Heart left ventricle (tissue), 16 donors: ENCODE data around the gene SST. TPM values are rescaled to one million over a fixed set of nuclear protein-coding genes. Genes with fewer than 3 reads are reported as not detected.

Source experiments
- ATAC-seq, 4 donors: fragments of 200-7000 bp; cut with Tn5 transposase; one replicate each; pipeline ENCODE4 v1.9.1; 2020 to 2022; ENCODE audit warnings: moderate library complexity in 4 of 4, mild to moderate bottlenecking in 3 of 4, moderate number of reproducible peaks in 1 of 4
- DNase-seq, 5 donors: peaks; one replicate each; pipeline ENCODE4 v3.0.0-alpha.2; 2020
- H3K27ac ChIP-seq, 12 donors: fragments of 200-600 bp; sonication (generic) in 4 of 12; one replicate each; pipeline versions ENCODE4 v1.5.0 to v1.8.0; 2016 to 2022; ENCODE audit warnings: mild to moderate bottlenecking in 2 of 12
- H3K27me3 ChIP-seq, 9 donors: fragments of 200-600 bp; sonication (generic) in 2 of 9; one replicate each; pipeline versions ENCODE4 v1.5.1 to v1.8.0; 2016 to 2022; ENCODE audit warnings: mild to moderate bottlenecking in 3 of 9
- H3K36me3 ChIP-seq, 9 donors: fragments of 200-600 bp; sonication (generic) in 2 of 9; one replicate each; pipeline versions ENCODE4 v1.5.0 to v1.8.0; 2018 to 2022; ENCODE audit warnings: mild to moderate bottlenecking in 2 of 9
- H3K4me1 ChIP-seq, 12 donors: fragments of 200-600 bp; sonication (generic) in 4 of 12; one replicate each; pipeline versions ENCODE4 v1.5.0 to v1.8.0; 2016 to 2022; ENCODE audit warnings: mild to moderate bottlenecking in 3 of 12
- H3K4me3 ChIP-seq, 12 donors: fragments of 200-600 bp; sonication (generic) in 4 of 12; one replicate each; pipeline versions ENCODE4 v1.5.0 to v1.8.0; 2017 to 2022; ENCODE audit warnings: mild to moderate bottlenecking in 9 of 12, moderate library complexity in 4 of 12
- H3K9me3 ChIP-seq, 12 donors: fragments of 200-600 bp; sonication (generic) in 4 of 12; one replicate each; pipeline versions ENCODE4 v1.5.0 to v1.8.0; 2016 to 2022; ENCODE audit warnings: mild to moderate bottlenecking in 1 of 12
- POLR2A ChIP-seq, 2 donors: fragments of 450-650 bp; IDR thresholded peaks; one replicate each; pipeline ENCODE4 v1.6.1; 2017; ENCODE audit warnings: antibody characterized with exemption in 2 of 2, mild to moderate bottlenecking in 2 of 2, moderate library complexity in 2 of 2
- WGBS, 4 donors: extraction: QIAGEN DNeasy Blood & Tissue Kit in 2 of 4; methylation state at CpG; one replicate each; pipeline versions ENCODE4 v1.1.5 to v1.1.7; 2013 to 2018; 5-methylcytosine and 5-hydroxymethylcytosine counted together
- intact Hi-C, 10 donors: fragments of 100-400 bp; cut with DNase I; formaldehyde crosslinking; loops; one replicate each; pipeline versions ENCODE4 v1.11.1 to v1.14.2; 2022
- polyA plus RNA-seq, 2 donors: library from polyadenylated mRNA; stranded (reverse); fragments of 200-250 nt; gene quantifications; one replicate each; pipeline ENCODE4 v1.2.3, GENCODE V29; 2013
- total RNA-seq, 9 donors: library from RNA; depleted of rRNA in 2 of 9; stranded (reverse); fragments of >200 nt in 2 of 9; fragmentation: NEBNext Ultra II Directional in 3 of 9; extraction: Animal tissue kit (Norgen Biotek cat#: 25700) in 3 of 9; gene quantifications; one replicate each; pipeline versions ENCODE4 v1.1.0 to v1.2.4, GENCODE V29; 2016 to 2023
- TF ChIP-seq, protein P1 (sequence below), 12 donors: fragments of 200-600 bp; sonication (generic) in 4 of 12; IDR thresholded peaks; one replicate each; pipeline versions ENCODE4 v1.5.0 to v1.8.0; 2018 to 2022; ENCODE audit warnings: antibody characterized with exemption in 12 of 12, mild to moderate bottlenecking in 5 of 12
- donor health status: ischemic (EF 13 %, LVEDD 7.1; RV severe dilation, severe dysfunction).
- donor health status: healthy with polysubstance abuse.
- donor health status: DM: no; HTN: yes; CAD: no.
- donor health status: DM: no; HTN: no; CAD: no.
- donor health status: ischemic (EF 25% LVEDD 6.9; RV normal size, moderate dysfunction).
- donor health status: ischemic (EF 25% LVEDD 5.7; RV mildly dilated, moderate dysfunction).
- donor health status: healthy.
- donor health status: DM: yes; HTN: yes; CAD: no.
- donor health status: ischemic (EF 35%, LVEDD 5.7; RV mildly dilated, moderate dysfunction).
- donor health status: nonischemic (EF 11% LVEDD 7.7; RV severe dilation, severe dysfunction).
- donor health status: DM: yes; HTN: yes; CAD: no.
- donor health status: PGD.
- donor health status: ischemic (EF 29% LVEDD 5.4; RV normal size, mild dysfunction).
- donor health status: nonischemic (EF 23%, LVEDD 6.1; RV moderate dilation, normal function).

SST gene
- total and polyA plus RNA-seq, 11 donors = not detected

- ATAC-seq (no peak), DNase-seq (no peak)
- Histone ChIP-seq H3K27me3 (no peaks in the 10 kb centered on the region), H3K4me3 (no peak overlapping the region), H3K36me3 (no peaks in the 10 kb centered on the region), H3K4me1 (peaks cover 0 to 2% (median 0%) of the 10 kb centered on the region in 12 donors), H3K27ac (no peak overlapping the region), H3K9me3 (peaks cover 0 to 16% (median 2%) of the 10 kb centered on the region in 12 donors)
- intact Hi-C loops = no loop called here
- no peak for TF ChIP-seq POLR2A (IDR thresholded peaks at IDR 0.05)
- TF ChIP-seq, protein P1, sequence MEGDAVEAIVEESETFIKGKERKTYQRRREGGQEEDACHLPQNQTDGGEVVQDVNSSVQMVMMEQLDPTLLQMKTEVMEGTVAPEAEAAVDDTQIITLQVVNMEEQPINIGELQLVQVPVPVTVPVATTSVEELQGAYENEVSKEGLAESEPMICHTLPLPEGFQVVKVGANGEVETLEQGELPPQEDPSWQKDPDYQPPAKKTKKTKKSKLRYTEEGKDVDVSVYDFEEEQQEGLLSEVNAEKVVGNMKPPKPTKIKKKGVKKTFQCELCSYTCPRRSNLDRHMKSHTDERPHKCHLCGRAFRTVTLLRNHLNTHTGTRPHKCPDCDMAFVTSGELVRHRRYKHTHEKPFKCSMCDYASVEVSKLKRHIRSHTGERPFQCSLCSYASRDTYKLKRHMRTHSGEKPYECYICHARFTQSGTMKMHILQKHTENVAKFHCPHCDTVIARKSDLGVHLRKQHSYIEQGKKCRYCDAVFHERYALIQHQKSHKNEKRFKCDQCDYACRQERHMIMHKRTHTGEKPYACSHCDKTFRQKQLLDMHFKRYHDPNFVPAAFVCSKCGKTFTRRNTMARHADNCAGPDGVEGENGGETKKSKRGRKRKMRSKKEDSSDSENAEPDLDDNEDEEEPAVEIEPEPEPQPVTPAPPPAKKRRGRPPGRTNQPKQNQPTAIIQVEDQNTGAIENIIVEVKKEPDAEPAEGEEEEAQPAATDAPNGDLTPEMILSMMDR (IDR thresholded peaks at IDR 0.05) = no peak
Observed at GRCh38 chr3:187636528-187636927, 33.7 kb downstream of the SST start.

- no peak for ATAC-seq
- WGBS, 4 donors = 72 to 85% (median 80%) methylated on average over 3 of the region's 3 CpGs
Observed at GRCh38 chr3:187630404-187630803, 39.8 kb downstream of the SST start.

GRCh38 chr3:187629711-187630110 lies 40.5 kb downstream of the SST start:
- DNase-seq = no peak
- ATAC-seq = no peak
- H3K27me3 ChIP-seq = peaks cover 0 to 4% (median 0%) of the 10 kb centered on the region in 9 donors
- intact Hi-C loops = no loop called here
- H3K9me3 ChIP-seq = peaks cover 0 to 8% (median 2%) of the 10 kb centered on the region in 12 donors
- no peak overlapping the region for H3K27ac ChIP-seq
- TF ChIP-seq, protein P1 (IDR thresholded peaks at IDR 0.05) = no peak
- no peak for TF ChIP-seq POLR2A (IDR thresholded peaks at IDR 0.05)
- H3K36me3 ChIP-seq = no peaks in the 10 kb centered on the region
- WGBS, 4 donors = 86 to 90% (median 88%) methylated on average over 4 of the region's 4 CpGs
- H3K4me1 ChIP-seq = no peaks in the 10 kb centered on the region
- H3K4me3 ChIP-seq = no peak overlapping the region

More at GRCh38 chr3:187630404-187630803, 39.8 kb downstream of the SST start:
- DNase-seq = no peak
- TF ChIP-seq, protein P1 (IDR thresholded peaks at IDR 0.05) = no peak
- TF ChIP-seq POLR2A (IDR thresholded peaks at IDR 0.05) = no peak
- intact Hi-C loops = no loop called here
- Histone ChIP-seq H3K27ac (no peak overlapping the region), H3K9me3 (peaks cover 0 to 14% (median 2%) of the 10 kb centered on the region in 12 donors), H3K4me1 (no peaks in the 10 kb centered on the region), H3K36me3 (no peaks in the 10 kb centered on the region), H3K4me3 (no peak overlapping the region), H3K27me3 (no peaks in the 10 kb centered on the region)

- intact Hi-C loops = no loop called here
- no peak overlapping the region for H3K4me3 ChIP-seq
- H3K27ac ChIP-seq = no peak overlapping the region
- H3K4me1 ChIP-seq = no peaks in the 10 kb centered on the region
- WGBS, 4 donors = 41 to 46% (median 42%) methylated on average over 3 of the region's 3 CpGs
- TF ChIP-seq, protein P1 (IDR thresholded peaks at IDR 0.05) = no peak
- no peak for TF ChIP-seq POLR2A (IDR thresholded peaks at IDR 0.05)
- DNase-seq = no peak
- ATAC-seq = no peak
- peaks cover 0 to 7% (median 0%) of the 10 kb centered on the region in 9 donors for H3K27me3 ChIP-seq
- no peaks in the 10 kb centered on the region for H3K36me3 ChIP-seq
- H3K9me3 ChIP-seq = no peaks in the 10 kb centered on the region
Observed at GRCh38 chr3:187628169-187628568, 42.0 kb downstream of the SST start.
